SK-N-MC (cell line): ENCODE data around the gene LRWD1.

Source experiments
- EZH2 ChIP-seq: fragments of 200-600 bp; sonication (generic); IDR thresholded peaks from one replicate; pipeline ENCODE4 v1.6.1; 2017; ENCODE audit warnings: antibody characterized with exemption
- POLR2AphosphoS5 ChIP-seq: IDR thresholded peaks from 2 replicates; pipeline ENCODE4 v1.6.1; 2012; ENCODE audit warnings: mild to moderate bottlenecking, low read depth, low read length, borderline replicate concordance

DNA sequence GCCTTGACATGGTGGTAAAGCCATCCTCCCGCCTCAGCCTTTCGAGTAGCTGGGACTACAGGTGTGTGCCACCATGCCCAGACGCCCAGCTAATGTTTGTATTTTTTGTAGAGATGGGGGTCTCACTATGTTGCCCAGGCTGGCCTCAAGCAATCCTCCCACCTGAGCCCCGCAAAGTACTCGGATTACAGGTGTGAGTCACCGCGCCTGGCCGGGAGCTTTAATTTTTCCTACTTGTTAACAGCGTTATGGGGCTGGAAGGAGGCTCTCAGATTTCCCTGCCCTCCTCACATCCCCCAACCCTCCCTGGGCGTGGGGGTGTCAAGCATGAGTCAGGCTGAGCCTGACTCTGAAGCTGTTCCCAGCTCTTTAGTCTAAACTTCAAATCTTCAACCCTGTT lies 8.5 kb upstream of the LRWD1 start:
- TF ChIP-seq POLR2AphosphoS5 (no peak), EZH2 (no peak)
